SU-DHL-6 (cell line): ENCODE measurements around the gene REPS1.

Source experiments
- CTCF ChIP-seq: fragments of 200-600 bp; sonication (generic); IDR thresholded peaks from one replicate; pipeline ENCODE4 v1.5.1; 2017; ENCODE audit warnings: antibody characterized with exemption, mild to moderate bottlenecking, low read length, moderate library complexity; ENCODE audit not compliant: insufficient read depth, poor library complexity, severe bottlenecking
- EZH2phosphoT487 ChIP-seq: fragments of 200-600 bp; sonication (generic), shearing (Covaris generic); conservative IDR thresholded peaks from 2 replicates; pipeline ENCODE4 v1.6.1; 2018; ENCODE audit warnings: mild to moderate bottlenecking, antibody characterized with exemption, low read length, moderate library complexity, mixed read lengths

- TF ChIP-seq CTCF (no peak), EZH2phosphoT487 (no peak)
These were observed 42.3 kb upstream of the REPS1 start for GRCh38 chr6:139030228-139030963.
